AG04450 (cell line): ENCODE measurements around the gene EMC6. TPM values are rescaled to one million over a fixed set of nuclear protein-coding genes. Genes with fewer than 3 reads are reported as not detected.
A peak's percentile ranks its signal among the peaks of the same experiment; 100 is the strongest.

Experiments used
- CTCF ChIA-PET: fragments of 300-600, 350-600 bp; formaldehyde crosslinking; extraction: SDS; loops from one replicate; lab custom pipeline; 2022; ENCODE audit warnings: antibody characterized with exemption, inconsistent platforms; lab: Charles Lee
- POLR2A ChIA-PET: fragments of 350-600 bp; formaldehyde crosslinking; extraction: SDS; loops from one replicate; lab custom pipeline; 2021; ENCODE audit warnings: antibody characterized with exemption, inconsistent platforms; lab: Yijun Ruan, JAX
- DNase-seq: peaks from one replicate; pipeline ENCODE4 v3.0.0-alpha.2; 2011; ENCODE audit warnings: low read depth, low spot score
- H3K27ac ChIP-seq: one replicate; pipeline ENCODE4 v1.5.1; 2012; ENCODE audit warnings: low read depth, low read length, control low read depth
- H3K27me3 ChIP-seq: one replicate; pipeline ENCODE4 v1.6.0; 2012; ENCODE audit warnings: low read length; ENCODE audit not compliant: control insufficient read depth, insufficient read depth
- H3K4me3 ChIP-seq: 2 replicates; pipeline ENCODE4 v1.5.1; 2011; ENCODE audit warnings: mild to moderate bottlenecking, low read depth, low read length, control low read depth
- H3K9me3 ChIP-seq: 2 replicates; pipeline ENCODE4 v1.5.1; 2012; ENCODE audit warnings: low read length; ENCODE audit not compliant: control insufficient read depth, insufficient read depth
- CTCF ChIP-seq: IDR thresholded peaks from 2 replicates; pipeline ENCODE4 v1.5.1; 2011; ENCODE audit warnings: low read depth, low read length, control low read depth, inconsistent platforms
- polyA minus RNA-seq: library from RNA; depleted of rRNA, polyadenylated mRNA; stranded (reverse); fragments of >200 nt; gene quantifications from 2 replicates; pipeline ENCODE4 v1.2.3, GENCODE V29; 2011; rRNA and poly(A)+ RNA removed
- polyA plus RNA-seq: library from polyadenylated mRNA; depleted of rRNA; stranded (reverse); fragments of >200 nt; gene quantifications from 2 replicates; pipeline ENCODE4 v1.2.3, GENCODE V29; 2011; rRNA removed

The EMC6 gene
- polyA plus RNA-seq (23.4 and 28.9 TPM in 2 replicates), polyA minus RNA-seq (5.9 and 6.5 TPM in 2 replicates)

GRCh38 chr17:3668279-3669084 is at the start of gene EMC6, which contains the start of gene TAX1BP3:
Gene EMC6 (plus strand): TSS chr17:3668812. CDS start chr17:3669147, 335 bp downstream.
Gene TAX1BP3 (minus strand): TSS chr17:3668578. CDS start chr17:3668526, 52 bp downstream.
- ChIA-PET POLR2A (interaction anchor here (0.7 to 1.9 kb wide), 15 partner anchors 9 to 92 kb away, joined by 3 to 32 read pairs (median 5); partner anchors contain the start of genes CTNS, HASPIN, P2RX5 and SHPK), CTCF (no interaction called here)
- no peak for TF ChIP-seq CTCF
- peak within 1 kb of the TSS; percentile 99 for H3K27ac ChIP-seq
- peak within 1 kb of the TSS; percentile 97 for H3K4me3 ChIP-seq
- H3K9me3 ChIP-seq = no peaks in the 10 kb centered on the region; the same call in 1 of the 2 replicates
- DNase-seq = peak; percentile 90
- no peaks in the 10 kb centered on the region for H3K27me3 ChIP-seq

- CTCF ChIA-PET = no interaction called here
- no peak for TF ChIP-seq CTCF
- Histone ChIP-seq H3K4me3 (no peak overlapping the region), H3K27me3 (no peaks in the 10 kb centered on the region), H3K27ac (no peak overlapping the region), H3K9me3 (no peaks in the 10 kb centered on the region; the same call in none of the 2 replicates)
- POLR2A ChIA-PET = interaction anchor here (0.9 kb wide), 1 partner anchor 15 kb away, joined by 3 read pairs; the partner anchor contains the start of genes CTNS and SHPK
- DNase-seq = no peak
Observed at GRCh38 chr17:3621146-3621720, 47.4 kb upstream of the EMC6 start.

- no peak for DNase-seq
- H3K27ac ChIP-seq = no peak overlapping the region
- ChIA-PET CTCF (no interaction called here), POLR2A (no interaction called here)
- H3K4me3 ChIP-seq = no peak overlapping the region
- TF ChIP-seq CTCF = no peak
- no peaks in the 10 kb centered on the region for H3K27me3 ChIP-seq
- H3K9me3 ChIP-seq = no peaks in the 10 kb centered on the region; the same call in 1 of the 2 replicates
Observed at GRCh38 chr17:3622977-3623594, 45.5 kb upstream of the EMC6 start.

- Histone ChIP-seq H3K4me3 (no peak overlapping the region), H3K27ac (no peak overlapping the region), H3K9me3 (no peaks in the 10 kb centered on the region; the same call in 1 of the 2 replicates), H3K27me3 (no peaks in the 10 kb centered on the region)
- CTCF ChIA-PET = interaction anchor here (0.8 kb wide), 1 partner anchor 24 kb away, joined by 3 read pairs; no protein-coding TSS in a partner anchor
- POLR2A ChIA-PET = interaction anchor here (0.8 kb wide), 1 partner anchor 9 kb away, joined by 3 read pairs; the partner anchor contains the start of gene SHPK
- TF ChIP-seq CTCF = no peak
- DNase-seq = no peak
Observed at GRCh38 chr17:3626831-3627768, 41.5 kb upstream of the EMC6 start.
